Left renal pelvis (tissue), 4 donors: Measurements from ENCODE around the gene TUB. TPM values are rescaled to one million over a fixed set of nuclear protein-coding genes. Genes with fewer than 3 reads are reported as not detected.

ENCODE experiments used
- DNase-seq, 4 donors: peaks; one replicate each; pipeline ENCODE4 v3.0.0-alpha.2; 2013; ENCODE audit warnings: low read depth in 4 of 4, low spot score in 3 of 4
- polyA plus RNA-seq, 4 donors: library from polyadenylated mRNA; unstranded; fragments of 120-200 nt; gene quantifications; one replicate each; pipeline ENCODE4 v1.2.1, GENCODE V29; 2013; ENCODE audit not compliant: insufficient read length in 4 of 4

TUB gene
- polyA plus RNA-seq, 4 donors, result 23.4 to 28.6 (median 24.9) TPM

DNA sequence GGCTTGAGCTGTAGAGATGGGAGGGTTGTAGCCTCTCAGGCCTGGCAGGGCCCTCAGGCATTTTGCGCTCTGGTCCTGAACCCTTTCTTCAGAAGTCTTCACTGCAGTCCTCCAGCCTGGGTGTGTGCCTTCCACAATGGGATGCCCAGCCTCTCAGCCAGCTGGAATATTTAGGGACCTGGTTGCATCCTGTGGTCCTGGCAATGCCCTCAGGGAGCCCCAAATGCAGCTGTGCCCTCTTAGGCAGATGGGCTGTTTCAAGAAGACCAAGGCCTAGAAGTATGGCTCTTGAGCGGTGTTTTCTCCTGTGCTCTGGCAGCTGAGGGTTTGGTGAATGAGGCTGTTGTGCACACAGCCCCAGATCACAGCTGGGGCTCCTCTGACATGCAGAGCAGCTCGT lies 6.7 kb downstream of the TUB start:
- DNase-seq, result no peak

DNA sequence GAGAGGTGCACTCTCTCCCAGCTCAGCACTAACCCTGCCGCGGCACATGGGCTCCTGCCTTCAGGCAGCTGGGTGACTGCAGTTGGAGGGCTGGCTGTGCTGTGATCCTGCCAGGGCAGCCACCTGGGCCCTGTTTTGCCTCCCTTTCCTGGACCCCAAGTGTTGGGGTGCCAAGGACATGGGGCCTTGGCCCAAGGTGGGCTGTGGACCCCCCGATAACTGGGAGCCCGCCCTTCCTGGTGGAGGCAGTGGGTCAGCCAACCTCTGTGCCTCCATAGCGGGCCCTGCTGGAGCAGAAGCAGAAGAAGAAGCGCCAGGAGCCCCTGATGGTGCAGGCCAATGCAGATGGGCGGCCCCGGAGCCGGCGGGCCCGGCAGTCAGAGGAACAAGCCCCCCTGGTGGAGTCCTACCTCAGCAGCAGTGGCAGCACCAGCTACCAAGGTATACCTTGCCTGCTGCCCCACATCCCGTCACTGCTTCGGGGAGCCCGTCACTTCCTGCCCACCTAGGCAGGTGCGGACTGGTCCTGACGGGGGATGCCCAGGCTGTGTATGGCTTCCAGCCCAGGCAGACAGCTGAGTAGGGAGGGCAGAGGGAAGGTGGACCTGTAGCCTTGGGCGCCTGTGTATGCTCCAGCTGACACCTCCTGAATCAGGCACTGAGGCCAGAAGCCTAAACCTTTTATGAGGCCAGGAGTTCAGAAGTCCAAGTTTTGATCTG lies 8.9 kb downstream of the TUB start:
- DNase-seq, result no peak

DNA sequence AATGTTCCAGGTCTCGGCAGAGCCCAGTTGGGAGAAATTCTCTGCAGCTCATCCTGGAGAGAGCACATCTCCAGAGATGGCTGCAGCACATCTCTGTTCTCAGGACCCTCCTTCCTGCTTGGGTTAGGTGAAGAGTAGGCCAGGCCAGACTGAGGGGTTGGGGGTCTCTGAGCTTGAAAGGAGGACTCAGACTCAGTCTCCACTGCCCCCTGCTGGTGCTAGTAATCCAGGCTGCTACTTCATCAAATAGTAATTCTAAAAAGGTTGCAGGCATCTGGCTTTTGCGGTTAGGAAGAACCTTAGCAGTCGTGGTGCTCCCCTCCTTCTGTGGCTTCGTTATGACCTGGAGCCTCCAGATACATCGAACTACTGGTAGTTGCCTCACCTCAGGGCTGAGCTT lies 9.7 kb downstream of the TUB start:
- DNase-seq, result no peak

DNA sequence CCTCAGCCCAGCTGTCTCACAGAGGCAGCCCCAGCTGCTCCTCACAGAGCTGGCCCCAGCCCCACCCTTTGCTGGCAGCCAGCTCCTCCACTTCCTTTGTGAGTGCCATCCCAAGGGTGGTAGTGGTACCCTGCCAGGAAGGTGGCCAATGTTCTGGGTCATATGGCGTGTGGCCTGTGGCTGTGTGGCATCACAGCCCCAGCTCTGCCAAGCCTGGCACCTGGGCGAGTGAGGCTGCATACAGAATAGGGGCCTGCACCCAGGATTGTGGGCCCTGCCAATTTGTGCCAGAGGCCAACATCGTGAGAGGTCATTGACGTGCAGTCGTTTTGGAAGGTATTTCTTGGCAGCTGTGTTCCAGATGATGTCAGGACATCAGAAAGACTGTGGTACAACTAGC lies 10.7 kb downstream of the TUB start:
- no peak for DNase-seq

DNA sequence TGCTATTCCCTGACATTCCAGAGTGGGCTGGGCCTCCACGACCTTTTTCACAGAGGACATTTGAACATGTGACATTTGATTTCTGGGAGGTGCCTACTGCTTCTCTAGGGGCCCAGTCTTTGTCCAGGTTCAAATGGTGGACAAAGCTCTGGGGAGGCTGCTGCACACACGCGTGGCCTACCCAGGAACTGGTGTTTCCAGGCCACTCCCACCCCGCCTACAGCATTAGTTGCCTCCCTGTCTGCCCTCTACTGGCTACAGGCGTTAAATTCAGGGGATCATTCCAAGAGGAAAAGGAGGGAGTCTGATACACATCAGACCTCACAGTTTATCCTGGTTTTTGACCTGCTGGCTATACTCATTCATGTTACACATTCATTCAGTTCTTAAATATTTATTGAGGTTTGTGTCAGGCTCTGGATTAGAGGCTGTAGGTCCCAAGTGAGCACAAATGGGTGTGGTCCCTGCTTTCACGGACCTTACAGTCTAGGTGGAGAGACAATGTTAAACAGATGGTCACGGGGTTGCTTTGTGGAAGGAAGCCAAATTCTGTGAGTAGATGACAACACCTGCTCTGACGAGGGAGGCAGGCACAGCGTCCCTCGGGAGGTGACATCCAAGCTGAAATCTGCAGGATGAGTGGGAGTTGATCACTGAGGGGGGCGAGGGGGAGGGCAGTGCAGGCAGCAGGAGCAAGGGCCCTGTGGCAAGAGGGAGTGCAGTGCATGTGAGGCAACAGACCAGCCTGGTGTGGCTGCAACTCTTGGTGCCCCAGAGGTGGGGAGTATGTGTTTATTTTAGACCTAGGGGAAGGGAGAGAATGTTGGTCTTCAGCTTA lies 11.8 kb downstream of the TUB start:
- DNase-seq, result no peak

DNA sequence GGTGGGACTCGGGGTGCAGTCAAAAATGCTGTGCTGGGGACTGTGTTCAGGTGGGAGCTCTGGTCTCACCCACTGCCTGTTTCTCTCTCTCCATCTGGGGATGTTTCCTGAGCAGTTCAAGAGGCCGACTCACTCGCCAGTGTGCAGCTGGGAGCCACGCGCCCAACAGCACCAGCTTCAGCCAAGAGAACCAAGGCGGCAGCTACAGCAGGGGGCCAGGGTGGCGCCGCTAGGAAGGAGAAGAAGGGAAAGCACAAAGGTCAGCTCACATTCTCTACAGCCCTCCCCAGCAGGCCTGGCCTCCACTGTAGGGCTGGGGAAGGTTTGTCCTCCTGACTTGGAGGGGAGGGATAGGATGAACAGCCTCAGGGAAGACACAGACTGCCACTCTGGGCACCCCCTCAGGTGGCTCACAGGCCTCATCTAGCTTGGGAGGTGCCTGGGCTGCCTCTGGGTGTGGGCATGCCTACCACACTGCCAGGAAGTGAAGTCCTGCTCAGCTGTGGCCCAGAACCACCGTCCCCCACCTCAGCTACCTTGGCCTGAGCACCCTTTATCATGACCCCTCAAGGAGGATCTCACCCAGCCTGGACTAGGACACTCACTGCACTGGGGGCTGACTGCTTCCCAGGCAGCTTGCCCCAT lies 13.0 kb downstream of the TUB start:
- DNase-seq, result no peak

DNA sequence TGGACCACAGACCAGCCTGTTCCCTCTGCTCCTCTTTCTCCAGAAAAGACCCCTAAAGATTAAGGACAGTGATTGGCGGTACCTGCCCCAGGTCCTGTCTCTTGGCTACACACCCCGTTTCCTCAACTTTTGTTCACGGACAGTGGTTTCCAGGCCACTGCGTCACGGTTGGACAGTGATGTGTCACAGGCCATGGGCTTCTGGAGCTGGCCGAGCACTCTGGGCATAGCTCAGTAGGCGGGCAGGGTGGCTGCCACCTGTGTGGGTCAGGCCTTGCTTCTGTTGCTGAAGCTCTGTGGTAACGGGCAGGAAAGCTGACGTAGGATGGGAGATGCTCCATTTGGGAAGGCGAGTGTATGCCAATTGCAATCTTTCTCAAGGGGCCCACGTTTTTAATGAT lies 13.6 kb downstream of the TUB start:
- DNase-seq, result no peak

DNA sequence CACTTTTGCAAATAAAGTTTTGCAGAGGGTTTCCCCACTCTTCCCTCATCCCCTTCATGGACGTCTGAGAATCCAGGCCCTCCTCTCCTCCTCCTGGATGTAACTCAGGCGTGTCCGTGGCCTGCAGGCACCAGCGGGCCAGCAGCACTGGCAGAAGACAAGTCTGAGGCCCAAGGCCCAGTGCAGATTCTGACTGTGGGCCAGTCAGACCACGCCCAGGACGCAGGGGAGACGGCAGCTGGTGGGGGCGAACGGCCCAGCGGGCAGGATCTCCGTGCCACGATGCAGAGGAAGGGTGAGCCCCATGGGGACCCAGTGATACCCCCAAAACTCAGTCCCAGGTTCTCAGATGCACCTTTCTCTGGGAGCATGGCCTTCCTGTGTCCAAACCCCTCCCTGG lies 14.4 kb downstream of the TUB start:
- no peak for DNase-seq

DNA sequence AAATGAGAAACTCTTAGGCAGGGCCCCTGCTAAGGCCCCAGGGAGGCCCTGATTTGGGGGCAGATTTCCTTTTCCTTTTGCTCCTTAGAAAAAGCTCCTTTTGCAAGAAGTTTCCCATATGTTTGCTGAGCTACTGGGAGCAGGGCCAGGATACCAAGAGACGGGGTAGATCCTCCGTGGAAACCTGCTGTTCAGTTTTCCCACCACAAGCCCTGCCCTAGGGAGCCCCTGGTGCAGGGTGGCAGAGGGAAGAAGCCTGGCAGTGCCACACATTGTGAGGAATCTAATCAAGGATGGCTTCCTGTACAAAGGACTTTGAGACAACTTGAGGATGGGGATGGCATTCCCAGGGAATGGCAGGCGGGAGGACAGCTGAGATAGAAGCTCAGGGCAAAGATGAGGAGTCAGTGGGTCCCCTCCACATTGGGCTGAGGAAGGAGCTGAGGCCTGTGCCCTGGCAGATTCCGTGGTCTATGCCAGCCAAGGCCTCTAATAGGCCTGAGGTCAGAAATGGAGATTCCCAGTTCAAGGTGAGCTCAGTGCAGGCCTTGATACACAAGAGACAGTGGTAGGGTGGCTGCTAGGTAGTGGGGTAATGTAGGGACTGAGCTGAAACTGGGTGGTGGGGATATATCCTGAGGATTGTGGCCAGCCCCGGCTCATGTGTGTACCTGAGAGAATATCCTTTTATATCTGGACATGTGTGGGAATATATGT lies 15.0 kb downstream of the TUB start:
- DNase-seq, result no peak

DNA sequence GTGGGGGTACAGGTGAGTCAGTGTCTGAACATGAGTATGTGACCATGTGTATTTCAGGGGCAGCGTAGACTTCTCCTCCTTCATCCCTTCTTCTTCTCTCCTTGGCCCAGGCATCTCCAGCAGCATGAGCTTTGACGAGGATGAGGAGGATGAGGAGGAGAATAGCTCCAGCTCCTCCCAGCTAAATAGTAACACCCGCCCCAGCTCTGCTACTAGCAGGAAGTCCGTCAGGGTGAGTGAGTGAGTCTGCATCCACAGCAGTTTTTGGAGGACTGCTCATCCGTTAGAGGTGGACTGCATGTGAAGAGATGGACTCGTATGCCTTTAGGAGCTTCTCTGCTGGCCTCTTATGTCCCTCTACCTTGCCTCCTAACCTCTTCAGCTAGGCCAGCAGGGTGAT lies 15.6 kb downstream of the TUB start:
- DNase-seq, result no peak

DNA sequence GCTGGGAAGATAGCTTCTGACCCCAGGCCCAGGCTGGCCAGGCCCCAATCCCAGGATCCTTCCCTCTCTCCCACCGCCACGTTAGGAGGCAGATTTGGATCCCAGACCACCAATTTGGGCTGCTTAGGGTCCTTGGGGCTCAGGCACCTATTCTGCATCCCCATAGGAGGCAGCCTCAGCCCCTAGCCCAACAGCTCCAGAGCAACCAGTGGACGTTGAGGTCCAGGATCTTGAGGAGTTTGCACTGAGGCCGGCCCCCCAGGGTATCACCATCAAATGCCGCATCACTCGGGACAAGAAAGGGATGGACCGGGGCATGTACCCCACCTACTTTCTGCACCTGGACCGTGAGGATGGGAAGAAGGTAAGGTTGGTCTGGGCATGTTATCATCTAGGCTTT lies 16.1 kb downstream of the TUB start:
- no peak for DNase-seq

DNA sequence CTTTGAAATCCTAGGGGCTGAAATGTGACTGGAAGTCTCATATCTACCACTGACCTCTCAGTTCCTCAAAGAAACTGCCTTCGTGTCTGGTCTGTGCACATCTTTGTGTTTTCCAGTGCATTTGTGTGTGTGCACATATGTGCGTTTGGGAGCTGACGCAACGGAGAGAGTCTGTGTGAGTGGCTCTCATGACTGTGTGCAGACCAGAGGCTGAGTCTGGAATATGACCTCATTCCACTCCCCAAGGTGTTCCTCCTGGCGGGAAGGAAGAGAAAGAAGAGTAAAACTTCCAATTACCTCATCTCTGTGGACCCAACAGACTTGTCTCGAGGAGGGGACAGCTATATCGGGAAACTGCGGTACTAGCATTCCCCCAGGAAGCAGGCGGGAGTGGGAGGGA lies 16.5 kb downstream of the TUB start:
- DNase-seq, result no peak

DNA sequence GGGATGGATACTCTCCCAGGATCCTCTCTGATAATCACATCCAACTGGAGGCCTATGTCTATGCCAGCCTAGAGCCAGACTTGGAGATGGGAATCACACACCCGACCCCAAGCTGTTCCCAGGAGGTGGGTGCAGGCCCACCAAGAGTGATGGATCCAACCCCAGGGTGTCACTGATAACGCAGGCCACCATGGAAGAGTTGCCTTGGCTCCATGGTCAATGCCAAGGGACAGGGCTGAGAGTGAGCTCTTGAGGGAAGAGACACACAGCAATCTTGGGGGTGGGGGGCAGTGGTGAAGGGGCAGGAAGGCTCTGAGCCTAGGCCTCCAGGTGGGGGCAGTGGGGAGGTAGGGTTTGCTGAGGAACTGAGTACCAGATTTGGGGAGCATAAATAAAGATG lies 16.9 kb downstream of the TUB start:
- DNase-seq, result no peak

DNA sequence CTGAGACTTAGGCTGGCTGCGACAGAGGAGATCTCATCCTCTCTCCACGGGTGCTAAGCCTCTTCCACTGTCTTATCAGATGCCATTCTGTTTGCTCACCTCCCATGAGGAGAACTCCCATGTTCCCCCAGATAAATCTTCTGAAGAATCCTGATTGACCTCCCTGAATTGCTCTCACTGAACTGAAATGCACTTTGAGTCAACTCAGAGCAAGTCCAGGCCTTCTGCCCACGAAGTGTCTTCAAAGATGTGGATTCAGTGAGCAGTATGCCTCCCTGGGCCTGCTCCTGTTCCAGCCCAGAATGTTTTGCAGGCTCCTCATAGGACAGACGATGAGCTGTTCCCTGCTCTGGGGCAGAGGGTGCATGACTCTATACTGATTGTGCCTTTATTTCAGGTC lies 17.4 kb downstream of the TUB start:
- DNase-seq, result no peak

DNA sequence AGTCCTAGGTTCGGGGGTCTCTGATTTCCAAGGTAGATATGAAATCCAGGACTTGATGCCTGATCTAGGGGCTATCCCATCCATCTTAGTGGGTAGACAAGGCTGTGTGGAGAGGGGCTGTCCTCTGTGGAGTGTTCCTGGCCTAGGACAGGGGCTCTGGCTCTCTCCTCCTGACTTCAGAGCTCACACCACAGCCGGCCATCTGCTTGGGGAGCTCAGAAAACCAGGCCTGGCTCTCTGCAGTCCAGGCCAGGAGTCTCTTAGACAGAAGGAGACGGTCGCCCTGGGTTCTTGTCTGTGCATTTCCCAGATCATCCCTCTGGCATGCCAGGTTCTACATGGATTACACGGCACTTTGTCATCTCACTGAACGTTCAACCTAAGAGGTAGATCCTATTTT lies 17.9 kb downstream of the TUB start:
- DNase-seq, result no peak

DNA sequence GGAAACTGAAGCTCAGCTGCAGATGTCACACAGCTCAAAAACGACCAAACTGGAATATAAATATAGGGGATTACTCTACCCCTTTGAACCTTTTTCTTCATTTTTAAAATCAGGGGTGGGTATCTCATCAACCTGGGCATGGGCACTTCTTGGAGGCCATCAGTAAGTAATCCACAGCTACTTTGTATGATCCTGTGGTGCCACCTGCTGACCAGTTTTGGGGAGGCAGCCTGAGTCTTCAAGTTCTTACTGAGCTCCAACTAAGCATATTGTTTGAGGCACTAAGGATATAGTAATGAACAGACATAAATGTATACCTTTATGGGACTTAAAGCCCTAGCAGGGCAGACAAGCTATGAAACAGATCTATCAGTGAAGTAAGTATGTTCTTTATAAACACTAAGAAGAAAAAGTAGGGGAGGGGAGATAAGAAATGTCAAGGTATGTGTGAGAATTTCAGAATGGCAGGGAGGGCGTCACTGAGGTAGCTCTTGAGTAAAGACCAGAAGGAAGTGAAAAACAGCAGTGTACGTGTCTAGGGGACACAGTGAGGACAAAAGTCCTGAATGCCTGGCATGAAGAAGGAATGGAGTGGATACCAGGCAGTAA lies 18.4 kb downstream of the TUB start:
- DNase-seq, result peak in 1 of 4 donors; percentile 42

DNA sequence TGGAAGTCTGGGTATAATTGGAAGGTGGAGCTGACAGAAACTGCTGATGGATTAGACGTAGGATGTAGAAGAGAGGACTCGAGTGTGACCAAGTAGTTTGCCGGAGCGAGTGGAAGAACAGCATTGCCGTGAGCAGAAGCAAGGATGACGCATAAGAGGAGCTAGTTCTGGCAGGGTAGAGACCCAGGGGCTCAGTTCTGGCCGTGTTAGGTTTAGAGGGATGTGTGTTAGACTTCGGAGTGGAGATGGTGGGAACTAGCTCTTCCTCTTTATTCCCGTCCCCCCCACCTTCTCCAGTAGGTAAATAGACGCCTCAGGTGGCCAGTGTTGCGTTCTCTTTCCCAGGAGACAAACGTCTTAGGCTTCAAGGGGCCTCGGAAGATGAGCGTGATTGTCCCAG lies 19.1 kb downstream of the TUB start:
- no peak for DNase-seq

DNA sequence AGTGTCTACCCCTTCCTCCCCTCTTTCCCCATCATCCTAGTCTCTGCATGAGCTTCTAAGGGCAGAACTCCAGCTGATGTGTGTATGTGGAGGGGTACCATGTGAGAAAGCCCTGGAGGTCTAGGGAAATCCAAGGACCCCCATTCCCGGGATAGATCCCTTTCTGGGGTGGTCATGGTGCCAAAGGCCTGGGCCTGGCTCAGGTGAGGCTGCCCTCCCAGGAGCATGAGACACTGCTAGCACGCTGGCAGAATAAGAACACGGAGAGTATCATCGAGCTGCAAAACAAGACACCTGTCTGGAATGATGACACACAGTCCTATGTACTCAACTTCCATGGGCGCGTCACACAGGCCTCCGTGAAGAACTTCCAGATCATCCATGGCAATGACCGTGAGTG lies 19.6 kb downstream of the TUB start:
- no peak for DNase-seq

DNA sequence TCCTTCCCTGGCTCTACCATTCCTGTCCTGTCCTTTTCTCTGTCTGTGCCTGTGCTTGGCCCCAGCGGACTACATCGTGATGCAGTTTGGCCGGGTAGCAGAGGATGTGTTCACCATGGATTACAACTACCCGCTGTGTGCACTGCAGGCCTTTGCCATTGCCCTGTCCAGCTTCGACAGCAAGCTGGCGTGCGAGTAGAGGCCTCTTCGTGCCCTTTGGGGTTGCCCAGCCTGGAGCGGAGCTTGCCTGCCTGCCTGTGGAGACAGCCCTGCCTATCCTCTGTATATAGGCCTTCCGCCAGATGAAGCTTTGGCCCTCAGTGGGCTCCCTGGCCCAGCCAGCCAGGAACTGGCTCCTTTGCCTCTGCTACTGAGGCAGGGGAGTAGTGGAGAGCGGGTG lies 20.4 kb downstream of the TUB start:
- DNase-seq, result no peak

DNA sequence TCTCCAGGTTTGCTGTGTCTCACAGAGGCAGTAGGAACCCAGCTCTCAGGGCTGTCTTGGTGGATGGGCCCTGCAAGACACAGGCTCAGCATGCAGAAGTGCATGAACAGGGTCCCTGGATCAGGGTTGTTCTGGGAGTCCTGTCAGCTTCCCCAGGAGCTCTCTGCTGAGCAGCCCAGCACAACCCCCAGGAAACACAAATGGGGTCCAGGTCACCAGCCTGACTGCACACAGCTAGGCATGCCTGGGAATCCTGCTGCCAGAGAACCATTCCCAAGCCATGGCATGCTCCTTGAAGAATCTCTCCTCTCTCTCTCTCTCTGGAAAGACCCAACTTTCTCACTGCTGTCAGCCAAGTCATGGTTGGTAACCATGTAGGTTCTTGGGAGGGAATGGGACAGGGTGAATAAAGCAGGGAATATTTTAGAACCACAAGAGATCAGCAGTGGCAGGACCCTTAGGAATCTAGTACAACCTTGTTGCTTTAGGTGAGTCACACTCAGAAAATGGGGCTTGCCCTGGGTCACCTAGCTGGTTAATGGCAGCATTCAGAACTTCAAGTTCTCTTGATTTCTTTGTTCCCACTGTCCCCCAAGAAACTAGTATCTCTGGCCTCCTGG lies 21.4 kb downstream of the TUB start:
- no peak for DNase-seq
